HL-60 (cell line): Measurements from ENCODE around the gene IL13RA1.
A peak's percentile ranks its signal among the peaks of the same experiment; 100 is the strongest.

Experiments used
- DNase-seq, 2 experiments: peaks; one replicate each; pipeline ENCODE4 v3.0.0-alpha.2; 2010 to 2020; ENCODE audit warnings: low read depth in 1 of 2, low spot score in 1 of 2
- H3K27ac ChIP-seq: fragments of 250-450 bp; sonication (Bioruptor Pico); replicated peaks from 2 replicates; pipeline ENCODE4 v1.5.1; 2020; ENCODE audit warnings: mild to moderate bottlenecking, moderate library complexity
- H3K27me3 ChIP-seq: fragments of 250-450 bp; sonication (Bioruptor Pico); 2 replicates; pipeline ENCODE4 v1.5.1; 2021; ENCODE audit warnings: mild to moderate bottlenecking, moderate library complexity; ENCODE audit not compliant: insufficient read depth, poor library complexity, severe bottlenecking
- H3K4me3 ChIP-seq: replicated peaks from 2 replicates; pipeline ENCODE4 v1.5.1; 2011; ENCODE audit warnings: mild to moderate bottlenecking, control low read depth, low read length; ENCODE audit not compliant: insufficient read depth
- CTCF ChIP-seq: IDR thresholded peaks from one replicate; pipeline ENCODE4 v1.5.1; 2011; ENCODE audit warnings: low read length, control low read depth, inconsistent platforms; ENCODE audit not compliant: insufficient read depth
- GABPA ChIP-seq: IDR thresholded peaks from 2 replicates; pipeline ENCODE4 v1.6.1; 2012; ENCODE audit warnings: low read depth
- POLR2AphosphoS5 ChIP-seq: IDR thresholded peaks from 2 replicates; pipeline ENCODE4 v1.6.1; 2012; ENCODE audit warnings: low read depth
- REST ChIP-seq: IDR thresholded peaks from 2 replicates; pipeline ENCODE4 v1.6.1; 2012; ENCODE audit warnings: low read depth; ENCODE audit not compliant: insufficient replicate concordance
- SPI1 ChIP-seq: IDR thresholded peaks from 2 replicates; pipeline ENCODE4 v1.6.1; 2012; ENCODE audit warnings: low read depth, mild to moderate bottlenecking, borderline replicate concordance

IL13RA1 gene

GRCh38 chrX:118745570-118745969 lies 18.2 kb downstream of the IL13RA1 start:
- no peak for DNase-seq
- Histone ChIP-seq H3K27me3 (no peaks in the 10 kb centered on the region), H3K27ac (no peak overlapping the region), H3K4me3 (no peak overlapping the region)
- no peak for TF ChIP-seq SPI1
- TF ChIP-seq CTCF = no peak
- TF ChIP-seq GABPA = no peak
- no peak for TF ChIP-seq REST
- TF ChIP-seq POLR2AphosphoS5 = no peak

GRCh38 chrX:118751950-118752783 lies 24.8 kb downstream of the IL13RA1 start:
- DNase-seq = peak in 1 of 2 experiments; percentile 88
- Histone ChIP-seq H3K4me3 (no peak overlapping the region), H3K27me3 (no peaks in the 10 kb centered on the region), H3K27ac (peak overlapping the region; percentile 83)
- TF ChIP-seq GABPA (0 out of 2 replicates have a peak, but pooled peaks have one; percentile 32), POLR2AphosphoS5 (peak; percentile 56; the same call in 1 of the 2 replicates), SPI1 (peak; percentile 26; the same call in 1 of the 2 replicates), REST (no peak), CTCF (no peak)

- no peak for DNase-seq
- Histone ChIP-seq H3K27me3 (no peaks in the 10 kb centered on the region), H3K27ac (peak overlapping the region; percentile 58), H3K4me3 (no peak overlapping the region)
- TF ChIP-seq GABPA = no peak
- no peak for TF ChIP-seq REST
- no peak for TF ChIP-seq SPI1
- no peak for TF ChIP-seq CTCF
- TF ChIP-seq POLR2AphosphoS5 = no peak
Measured at GRCh38 chrX:118755633-118756032, 28.2 kb downstream of the IL13RA1 start.
